ENCODE measurements around the gene BCAR3.
"Not testable (repeated sequence)": the region's sequence is repeated elsewhere in the genome, so short reads cannot be mapped to it uniquely, and the experiment has no call there.

BCAR3 gene

DNA sequence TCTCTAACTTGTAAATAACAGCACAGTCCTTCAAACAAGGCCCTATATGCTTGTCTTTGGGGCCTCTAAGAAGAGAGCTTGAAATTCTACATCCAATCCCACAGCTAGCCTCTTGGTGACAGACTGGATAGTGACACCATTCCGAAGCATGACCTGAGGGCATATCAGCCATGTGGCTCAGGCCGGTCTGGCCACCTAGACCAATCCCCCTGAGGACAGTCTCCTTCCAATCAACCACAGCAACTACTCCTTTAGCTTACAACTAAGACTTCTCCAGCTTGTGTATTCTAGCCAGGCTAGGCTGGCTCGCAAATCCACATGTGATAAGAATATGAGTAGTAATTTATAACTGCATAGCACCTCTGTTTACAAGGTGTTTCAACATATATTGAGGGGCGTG lies 14.0 kb downstream of the BCAR3 start:
- no peak for DNase-seq

DNA sequence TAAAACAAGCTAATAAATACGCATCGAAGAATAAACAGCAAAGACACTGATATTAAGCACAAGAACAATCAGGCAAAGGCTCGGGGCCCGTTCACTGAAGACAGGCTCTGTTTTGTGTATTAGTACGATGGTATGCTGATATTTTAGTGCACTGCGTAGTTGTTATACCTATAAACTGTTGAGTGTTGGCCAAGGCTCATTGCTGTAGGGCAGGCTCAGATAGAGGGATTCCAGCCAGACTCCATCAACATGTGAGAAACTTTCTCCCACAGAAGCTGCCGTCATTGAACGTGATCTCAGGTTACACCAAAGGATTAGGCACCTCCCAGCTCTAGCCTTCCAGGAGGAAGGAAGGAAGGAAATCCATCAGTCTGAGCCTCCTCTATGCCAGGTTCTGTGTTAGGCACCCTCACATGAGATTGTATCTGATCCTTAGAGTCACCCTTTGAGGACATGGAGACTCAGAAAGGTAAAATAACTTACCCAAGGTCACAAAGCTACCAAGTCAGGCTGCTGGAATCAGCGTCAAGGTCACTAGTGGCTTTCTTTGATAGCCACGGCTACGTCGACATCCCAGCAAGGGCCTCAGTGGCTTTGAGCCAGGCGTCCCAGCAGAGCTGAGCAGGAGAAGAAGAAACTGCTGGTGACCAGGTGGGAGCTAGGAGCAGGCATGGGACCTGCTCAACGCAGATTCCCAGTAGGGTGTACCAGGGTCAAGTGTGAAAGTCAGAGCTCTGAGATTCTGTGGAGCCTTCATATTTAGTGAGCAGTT lies 14.8 kb downstream of the BCAR3 start:
- peak; percentile 27 for DNase-seq

DNA sequence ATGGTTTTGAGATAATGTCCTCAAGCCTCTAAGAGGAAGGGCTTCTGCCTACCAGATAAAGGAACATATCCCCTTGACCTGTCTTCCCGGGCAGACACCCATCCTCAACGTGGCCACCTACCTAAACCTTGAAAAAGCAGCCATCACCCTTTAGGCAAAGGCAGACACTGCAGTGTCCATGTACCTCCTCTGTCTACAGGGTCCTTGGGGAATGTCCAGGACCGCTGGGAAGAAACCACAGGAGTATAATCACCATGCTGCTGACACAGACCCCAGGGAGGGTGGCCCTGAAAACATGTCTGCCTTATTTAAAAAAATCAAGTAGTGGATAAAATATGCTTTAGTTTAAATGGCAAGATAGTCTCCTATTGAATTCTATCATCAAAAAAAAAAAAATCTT lies 16.6 kb downstream of the BCAR3 start:
- no peak for DNase-seq

DNA sequence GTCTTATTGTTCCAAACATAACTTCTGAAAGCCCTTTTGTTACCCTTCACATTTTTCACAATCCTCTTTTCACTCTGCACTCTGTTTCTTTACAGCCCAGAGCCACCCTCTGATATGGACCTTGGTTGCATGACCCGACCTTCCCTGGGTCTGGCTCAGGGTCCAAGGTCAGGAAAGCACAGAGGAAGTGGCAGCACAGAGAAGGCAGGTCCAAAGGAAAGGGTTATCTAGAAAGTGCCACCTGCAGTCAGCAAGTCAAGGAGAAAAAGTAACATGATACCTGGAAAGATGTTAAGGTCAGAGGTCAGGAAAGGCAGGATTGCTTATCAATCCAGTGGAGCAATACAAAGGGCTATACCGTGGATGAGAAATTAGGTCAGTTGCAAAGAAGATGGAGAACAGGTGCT lies 18.4 kb downstream of the BCAR3 start:
- no peak for DNase-seq

DNA sequence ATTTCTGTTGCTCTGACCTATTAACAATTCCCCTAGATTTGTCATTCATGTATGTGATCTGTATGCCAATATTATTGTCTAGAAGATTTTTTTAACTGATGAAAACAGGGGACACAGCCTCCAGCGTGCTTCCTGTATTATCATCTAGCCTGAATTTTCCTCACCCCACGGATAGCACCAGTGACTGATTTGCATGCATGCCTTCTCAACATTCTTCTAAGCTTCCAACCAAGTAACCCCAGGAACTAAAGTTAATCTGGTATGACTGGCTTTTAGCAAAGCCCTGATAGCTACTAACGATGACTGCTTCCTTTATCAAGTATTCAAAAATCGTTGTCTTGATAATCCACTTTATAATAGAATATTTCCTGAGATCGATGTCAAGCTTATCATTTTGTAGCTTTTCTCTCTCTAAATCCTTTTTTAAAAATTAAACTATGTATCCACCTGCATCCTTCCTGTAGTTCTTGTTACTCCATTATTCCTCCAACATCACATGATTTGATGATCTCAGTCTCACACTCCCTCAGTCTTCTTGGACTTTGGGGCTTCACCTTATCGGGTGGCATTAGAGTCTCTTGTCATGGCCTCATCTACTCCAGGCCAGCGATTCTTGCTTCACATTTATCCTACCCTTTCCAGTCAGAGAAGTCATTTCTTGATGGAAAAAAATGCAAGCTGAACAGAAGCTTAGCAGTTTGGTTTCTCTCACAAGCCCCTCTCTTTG lies 19.0 kb downstream of the BCAR3 start:
- DNase-seq = no peak

DNA sequence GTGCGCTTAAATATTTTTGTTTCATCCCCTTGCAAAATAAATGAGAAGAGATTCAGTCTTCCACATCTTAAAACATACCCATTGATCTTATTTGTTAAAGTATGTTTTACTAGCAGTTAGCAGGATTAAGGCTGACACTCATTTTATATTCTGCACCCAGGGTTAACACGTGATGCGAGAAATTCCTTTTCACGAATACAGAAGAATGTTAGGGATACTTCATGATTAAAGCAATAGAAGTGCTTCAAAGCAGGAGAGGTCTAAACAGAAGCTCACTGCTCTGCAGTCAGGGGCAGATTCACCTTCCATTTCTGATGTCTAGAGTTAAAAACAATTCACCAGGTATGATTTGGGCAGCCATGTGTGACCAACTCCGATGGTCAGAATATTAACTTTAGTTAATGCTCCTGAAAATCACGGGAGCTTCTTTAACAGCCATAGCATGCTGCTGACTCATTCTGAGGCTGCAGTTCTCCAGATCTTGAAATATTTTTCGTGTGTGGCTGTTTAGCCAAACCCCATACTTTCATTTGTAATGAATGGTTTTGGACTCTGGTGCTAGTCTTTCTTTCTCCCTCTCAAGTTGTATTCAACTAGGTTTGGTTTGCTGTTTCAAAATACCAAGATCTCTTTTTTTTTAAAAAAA lies 19.7 kb downstream of the BCAR3 start:
- no peak for DNase-seq

DNA sequence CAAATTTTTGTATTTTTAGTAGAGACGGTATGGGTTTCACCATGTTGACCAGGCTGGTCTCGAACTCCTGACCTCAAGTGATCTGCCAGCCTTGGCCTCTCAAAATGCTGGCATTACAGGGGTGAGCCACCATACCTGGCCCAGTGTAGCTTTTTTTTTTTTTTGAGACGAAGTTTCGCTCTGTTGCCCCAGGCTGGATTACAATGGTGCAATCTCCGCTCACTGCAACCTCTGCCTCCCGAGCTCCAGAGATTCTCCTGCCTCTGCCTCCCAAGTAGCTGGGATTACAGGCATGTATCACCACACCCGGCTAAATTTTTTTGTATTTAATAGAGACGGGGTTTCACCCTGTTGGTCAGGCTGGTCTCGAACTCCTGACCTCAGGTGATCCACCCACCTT lies 20.3 kb downstream of the BCAR3 start:
- not testable (repeated sequence) for DNase-seq

DNA sequence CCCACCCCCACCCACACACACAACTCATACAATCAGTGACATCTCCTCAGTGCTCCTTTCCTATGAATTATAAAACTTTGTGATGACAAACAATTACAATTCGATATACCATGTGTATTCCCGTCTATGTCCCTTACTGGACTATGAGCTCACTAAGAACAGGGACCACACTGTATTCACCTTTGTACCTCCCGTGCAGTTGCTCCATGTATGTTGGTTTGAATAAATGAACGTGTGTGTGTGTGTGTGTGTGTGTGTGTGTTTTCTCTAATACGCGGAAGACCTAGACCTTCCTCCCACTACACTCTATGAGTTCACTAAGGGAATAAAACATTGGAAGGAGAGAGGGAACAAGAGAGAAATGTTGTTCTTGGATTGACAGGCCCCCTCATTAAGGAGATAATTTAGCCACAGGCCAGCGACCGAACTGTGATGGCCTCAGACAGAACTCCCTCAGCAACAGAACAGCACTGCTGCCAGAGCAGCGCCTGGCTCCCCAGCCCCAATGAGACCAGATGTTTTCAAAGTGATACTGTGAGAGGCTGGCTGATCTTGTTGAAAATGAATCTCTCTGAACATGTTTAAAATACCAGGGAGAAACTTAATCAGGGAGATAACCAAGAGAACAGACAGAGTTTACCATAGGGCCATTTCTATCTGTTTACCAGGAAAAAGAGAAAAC lies 21.7 kb downstream of the BCAR3 start:
- peak; percentile 21 for DNase-seq

DNA sequence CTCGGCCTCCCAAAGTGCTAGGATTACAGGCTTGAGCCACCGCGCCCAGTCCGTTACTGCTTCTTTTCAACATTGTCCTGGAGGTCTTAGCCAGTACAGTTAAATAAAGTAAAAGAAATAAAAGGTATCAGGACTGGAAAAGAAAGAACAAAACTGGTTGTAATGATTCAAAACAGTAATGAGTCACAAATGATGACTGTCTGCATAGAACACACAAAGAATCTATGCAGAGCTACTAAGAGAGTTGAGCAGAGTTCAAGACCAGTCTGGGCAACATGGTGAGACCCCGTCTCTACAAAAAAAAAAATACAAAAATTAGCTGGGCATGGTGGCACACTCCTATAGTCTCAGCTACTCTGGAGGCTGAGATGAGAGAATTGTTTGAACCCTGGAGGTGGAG lies 23.4 kb downstream of the BCAR3 start:
- DNase-seq = no peak

DNA sequence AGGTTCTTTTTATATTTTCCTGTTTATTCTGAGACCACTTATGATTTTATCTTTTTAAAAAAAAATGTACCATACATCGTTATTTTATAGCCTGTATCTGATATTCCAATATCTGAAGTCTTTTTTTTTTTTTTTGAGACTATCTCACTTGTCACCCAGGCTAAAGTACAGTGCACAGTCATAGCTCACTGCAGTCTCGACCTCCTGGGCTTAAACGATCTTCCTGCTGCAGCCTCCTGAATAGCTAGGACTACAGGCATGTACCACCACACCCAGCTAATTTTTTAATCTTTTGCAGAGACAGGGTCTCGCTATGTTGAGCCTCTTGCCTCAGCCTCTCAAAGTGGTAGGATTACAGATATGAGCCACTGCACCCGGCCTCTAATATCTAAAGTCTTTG lies 25.1 kb downstream of the BCAR3 start:
- no peak for DNase-seq

DNA sequence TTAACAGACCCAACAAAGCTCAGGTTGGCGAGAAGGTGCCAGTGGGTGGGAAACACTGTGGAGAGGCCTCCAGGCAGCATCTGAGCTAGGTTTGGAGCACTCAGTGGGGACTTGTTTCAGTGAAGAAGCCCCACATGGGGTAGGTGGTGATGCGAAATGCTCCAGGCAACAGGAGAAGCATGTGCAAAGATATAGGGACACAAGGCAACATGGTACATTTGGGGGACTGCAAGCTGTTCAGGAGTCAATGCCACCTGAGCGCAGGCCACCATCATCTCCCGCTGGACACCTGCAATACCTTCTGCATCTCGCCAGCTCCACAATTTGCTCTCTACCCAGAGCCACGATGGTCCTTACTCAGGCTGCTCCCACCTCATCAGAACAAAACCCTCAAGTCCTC lies 28.0 kb downstream of the BCAR3 start:
- no peak for DNase-seq

DNA sequence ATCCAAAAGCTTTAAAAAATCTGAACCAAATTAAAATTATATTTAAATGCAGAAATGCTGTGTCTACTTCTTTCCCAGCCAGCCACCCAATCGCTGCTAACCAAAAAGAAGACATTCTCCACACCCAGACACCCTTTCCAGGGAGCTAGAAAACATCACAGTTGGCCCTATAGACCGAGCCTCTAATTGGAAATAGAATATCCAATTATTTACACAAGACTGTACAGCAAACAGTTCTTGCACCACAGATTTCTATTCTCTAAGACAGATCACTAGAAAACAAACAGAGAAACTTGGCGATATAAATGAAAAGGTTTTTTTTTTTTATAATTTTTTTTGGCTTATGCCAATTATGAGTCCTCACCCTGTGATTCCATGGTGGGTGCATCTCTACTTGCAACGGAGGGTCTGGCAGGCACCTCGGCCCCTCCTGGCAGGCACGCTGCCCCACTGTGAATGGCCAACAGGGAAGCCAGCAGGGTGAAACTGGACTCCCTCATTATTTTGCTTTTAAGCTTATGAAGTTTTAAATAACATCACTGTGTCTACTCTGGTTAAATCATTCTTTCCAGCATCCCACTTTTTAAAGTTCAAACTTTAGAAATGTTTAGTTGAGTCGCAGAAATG lies 29.2 kb downstream of the BCAR3 start:
- DNase-seq = peak; percentile 87

DNA sequence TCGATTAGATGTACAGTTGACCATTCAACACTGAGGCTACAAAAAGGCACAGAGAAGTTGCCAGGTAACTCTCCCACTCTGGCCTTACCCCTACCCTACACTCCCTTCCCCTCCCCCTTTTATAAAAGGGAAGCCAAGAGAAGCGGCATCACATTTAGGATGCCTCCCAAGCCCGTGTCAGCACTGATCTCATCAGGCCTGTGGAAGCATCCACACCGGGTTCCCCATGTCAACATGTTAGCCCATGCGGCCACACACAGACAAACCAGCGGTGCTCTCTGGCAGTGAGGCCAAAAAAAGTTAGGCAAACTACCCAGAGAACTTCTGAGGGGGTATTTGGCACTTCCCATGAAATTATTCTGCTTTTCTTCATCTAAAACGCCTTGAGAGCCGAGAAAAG lies 29.9 kb downstream of the BCAR3 start:
- DNase-seq = no peak

DNA sequence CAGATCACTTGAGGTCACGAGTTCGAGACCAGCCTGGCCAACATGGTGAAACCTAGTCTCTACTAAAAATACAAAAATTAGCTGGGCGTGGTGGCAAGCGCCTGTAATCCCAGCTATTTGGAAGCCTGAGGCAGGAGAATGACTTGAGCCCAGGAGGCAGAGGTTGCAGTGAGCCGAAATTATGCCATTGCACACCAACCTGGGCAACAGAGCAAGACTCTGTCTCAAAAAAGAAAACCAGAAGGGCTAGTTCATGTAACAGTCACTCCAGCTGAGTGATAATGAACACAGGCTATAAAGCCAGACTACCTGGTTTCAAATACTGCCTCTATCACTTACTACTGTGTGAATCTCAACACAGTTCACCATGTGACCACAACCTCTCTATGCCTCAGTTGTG lies 31.5 kb downstream of the BCAR3 start:
- not testable (repeated sequence) for DNase-seq

DNA sequence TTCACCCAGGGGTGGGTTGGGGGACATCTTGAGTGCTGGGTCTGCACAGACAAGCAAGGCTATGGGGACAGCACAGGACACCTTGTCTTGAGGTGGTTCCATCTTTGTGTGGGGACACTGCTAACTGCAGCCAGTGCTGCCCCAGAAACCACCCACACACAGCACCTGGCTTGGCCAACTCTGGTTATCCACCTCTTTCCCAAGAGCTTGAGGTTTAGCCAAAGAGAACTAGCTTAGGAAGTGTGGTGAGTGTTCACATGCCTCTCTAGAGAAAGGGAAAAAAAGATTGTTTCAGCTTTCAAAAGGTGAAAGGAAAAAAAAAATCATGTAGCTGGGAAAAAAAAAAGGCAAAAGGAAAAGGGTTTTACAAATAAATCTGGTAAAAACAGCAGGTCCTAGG lies 32.4 kb downstream of the BCAR3 start:
- DNase-seq = no peak

DNA sequence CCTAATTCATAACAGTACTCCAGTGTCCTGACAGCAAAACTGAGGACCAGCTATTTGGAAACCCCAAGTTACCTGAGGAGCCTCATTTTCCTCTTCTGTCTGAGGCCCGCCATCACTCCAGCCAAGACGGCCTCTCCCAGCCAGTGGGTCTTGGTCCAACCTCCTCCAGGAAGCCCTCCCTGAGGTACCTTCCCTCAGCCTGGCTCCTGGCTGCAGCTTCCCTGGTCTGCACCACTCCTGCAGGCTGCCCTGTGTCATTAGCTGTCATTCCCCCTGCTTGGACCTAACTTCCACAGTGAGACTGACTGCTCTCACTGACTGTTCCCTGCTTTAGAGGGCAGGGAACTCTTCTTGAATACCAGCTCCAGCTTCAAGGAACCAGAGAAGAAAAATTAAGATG lies 33.0 kb downstream of the BCAR3 start:
- no peak for DNase-seq

DNA sequence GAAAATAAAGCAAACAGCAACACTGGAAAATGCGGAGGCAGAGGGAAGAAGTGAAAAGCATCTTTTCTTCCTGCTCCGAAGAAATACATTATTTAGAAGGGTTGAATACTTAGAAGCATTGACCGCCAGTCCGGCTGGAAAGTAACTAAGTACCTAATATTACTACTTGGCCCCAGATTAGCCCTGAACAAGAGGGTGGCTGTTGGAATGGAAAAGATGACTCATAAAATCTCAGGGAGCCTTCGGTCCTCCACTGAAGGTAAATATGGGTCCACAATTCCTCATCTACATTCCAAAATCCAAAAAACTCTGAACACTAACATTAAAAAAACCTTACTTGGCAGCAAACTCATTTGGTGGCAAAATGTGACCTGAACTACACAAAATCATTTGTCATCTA lies 40.1 kb downstream of the BCAR3 start:
- no peak for DNase-seq

DNA sequence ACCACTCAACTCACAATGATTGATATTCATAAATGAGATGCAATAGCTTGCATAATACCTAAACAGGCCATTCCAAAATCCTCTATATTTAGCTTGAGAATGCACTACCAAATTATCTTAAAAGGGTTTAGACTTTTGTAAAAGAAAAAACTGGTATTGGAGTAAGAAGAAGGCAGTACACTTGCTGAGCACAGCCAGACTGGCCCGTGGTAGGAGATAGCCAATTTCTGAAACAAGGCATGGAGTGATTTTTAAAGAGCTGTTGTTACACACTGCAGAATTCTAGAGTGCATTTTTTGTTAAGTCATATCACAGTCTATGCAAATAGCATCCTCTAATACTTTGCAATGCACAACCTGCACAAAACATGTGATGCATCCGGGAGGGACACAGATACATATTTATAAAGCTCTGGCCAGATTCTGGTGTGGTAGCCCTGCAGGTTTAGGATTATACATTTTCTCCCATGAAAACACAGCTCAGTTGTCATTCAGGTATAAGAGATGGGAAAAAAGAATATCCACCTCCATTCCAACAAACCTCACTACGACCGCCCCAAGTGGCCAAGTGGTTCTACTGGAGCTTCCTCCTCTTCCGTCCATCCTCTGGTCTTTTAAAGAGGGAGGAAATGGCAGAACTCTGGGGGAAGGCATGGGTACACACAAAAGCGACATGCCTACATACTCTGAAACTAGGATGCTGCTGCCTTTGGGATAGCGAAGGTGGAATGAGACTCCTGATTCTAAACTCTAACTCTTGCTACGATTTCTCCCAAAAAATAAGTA lies 40.8 kb downstream of the BCAR3 start:
- no peak for DNase-seq

DNA sequence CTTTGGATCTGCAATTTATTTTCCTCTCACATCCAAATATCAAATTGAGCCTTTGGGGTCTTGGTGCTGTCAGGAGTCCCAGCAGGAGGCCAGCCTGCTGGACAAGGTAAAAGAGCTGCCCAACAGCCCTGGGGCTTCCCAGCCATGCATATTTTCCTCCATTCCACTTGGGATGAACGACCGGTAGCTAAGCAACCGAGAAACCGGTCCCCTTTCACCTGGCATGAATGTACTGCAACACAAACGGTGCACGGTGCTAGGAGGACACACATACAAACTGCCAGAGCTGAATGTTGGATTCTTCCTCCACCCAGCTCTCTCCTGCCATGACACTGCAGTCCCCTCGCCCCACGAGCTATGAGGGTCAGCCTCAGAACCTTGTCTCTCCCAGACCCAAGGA lies 42.7 kb downstream of the BCAR3 start:
- no peak for DNase-seq

DNA sequence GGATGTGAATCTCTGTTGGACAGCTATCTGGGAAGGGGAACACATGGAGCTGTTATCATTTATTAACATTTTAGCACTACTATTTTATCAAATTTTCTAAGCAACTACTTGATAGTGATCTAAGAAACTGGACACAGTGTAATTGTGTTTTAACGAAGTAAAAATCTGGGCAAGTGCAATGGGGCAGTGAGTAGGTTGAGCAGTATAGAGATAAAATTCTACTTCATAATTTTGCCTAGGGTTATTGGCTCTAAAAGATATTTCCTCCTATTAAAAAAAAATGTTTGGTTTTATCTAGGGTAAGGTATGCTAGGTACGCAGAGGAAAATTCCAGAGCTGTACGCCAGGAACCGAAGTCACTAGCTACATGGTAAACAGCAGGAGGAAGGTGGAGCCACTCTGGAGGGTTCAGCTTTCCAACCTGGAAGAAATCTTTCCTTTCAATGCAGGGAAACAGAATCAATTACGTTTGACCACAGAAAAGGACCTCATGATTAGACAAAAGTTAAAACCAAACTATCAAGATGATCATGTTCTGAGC lies 43.3 kb downstream of the BCAR3 start:
- DNase-seq = no peak

DNA sequence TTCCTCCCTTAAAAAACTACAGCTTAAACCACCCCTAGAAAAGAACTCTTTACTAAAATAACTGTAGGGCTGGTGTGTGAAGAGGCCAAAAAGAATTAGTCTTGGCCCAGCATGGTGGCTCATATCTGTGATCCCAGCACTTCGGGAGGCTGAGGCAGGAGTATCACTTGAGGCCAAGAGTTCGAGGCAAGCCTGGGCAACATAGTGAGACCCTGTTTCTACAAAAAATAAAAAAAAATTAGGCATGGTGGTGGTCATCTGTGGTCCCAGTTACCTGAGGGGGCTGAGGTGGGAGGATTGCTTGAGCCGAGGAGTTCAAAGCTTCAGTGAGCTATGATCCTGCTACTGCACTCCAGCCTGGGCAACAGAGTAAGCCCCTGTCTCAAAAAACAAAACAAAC lies 44.9 kb downstream of the BCAR3 start:
- DNase-seq = no peak
